ENCODE data around the gene CSMD2. TPM values are rescaled to one million over a fixed set of nuclear protein-coding genes. Genes with fewer than 3 reads are reported as not detected.

Gene CSMD2
- total and polyA plus RNA-seq, 2 donors from 2014 or later: 0.47 TPM; not detected in 1

DNA sequence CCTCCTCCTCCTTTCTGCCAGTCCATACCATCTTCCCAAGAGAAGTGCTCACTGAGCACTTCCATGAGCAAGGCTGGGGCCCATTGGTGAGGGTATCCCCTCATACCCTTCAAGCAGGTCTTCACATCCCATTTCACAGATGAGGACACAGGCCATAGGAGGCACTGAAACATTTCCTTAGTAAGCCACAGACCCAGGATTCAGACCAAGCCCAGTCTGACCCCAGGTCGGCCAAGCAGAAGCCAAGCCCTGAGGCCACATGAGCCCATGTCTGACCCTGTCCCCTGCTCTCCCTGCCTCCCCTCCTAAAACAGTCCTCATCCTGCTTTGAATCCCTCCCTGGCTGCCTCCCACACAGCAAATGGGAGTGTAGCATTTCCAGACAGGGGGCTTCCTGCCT is 546.4 kb downstream of the CSMD2 start:
- Histone ChIP-seq H3K9ac (ENCODE audit: low read length in 3 of 3) (no peak overlapping the region), H3K9me3 (ENCODE audit: control insufficient read depth in 2 of 3, insufficient read depth in 1 of 3, low read length in 3 of 3) (no peaks in the 10 kb centered on the region), H3K4me1 (ENCODE audit: control insufficient read depth in 2 of 3, insufficient read depth in 2 of 3, low read depth in 1 of 3, low read length in 3 of 3) (no peaks in the 10 kb centered on the region), H3K27ac (ENCODE audit: low read depth in 2 of 2, low read length in 2 of 2) (no peak overlapping the region), H3K4me3 (ENCODE audit: low read length in 3 of 3) (no peak overlapping the region), H3K36me3 (ENCODE audit: control insufficient read depth in 2 of 3, insufficient read depth in 3 of 3, low read length in 3 of 3) (no peaks in the 10 kb centered on the region), H3K27me3 (ENCODE audit: control insufficient read depth, insufficient read depth, low read length) (no peaks in the 10 kb centered on the region)
- FAIRE-seq (no peak), DNase-seq (peak in 1 of 5 donors; percentile 19)
- TF ChIP-seq, protein P1, sequence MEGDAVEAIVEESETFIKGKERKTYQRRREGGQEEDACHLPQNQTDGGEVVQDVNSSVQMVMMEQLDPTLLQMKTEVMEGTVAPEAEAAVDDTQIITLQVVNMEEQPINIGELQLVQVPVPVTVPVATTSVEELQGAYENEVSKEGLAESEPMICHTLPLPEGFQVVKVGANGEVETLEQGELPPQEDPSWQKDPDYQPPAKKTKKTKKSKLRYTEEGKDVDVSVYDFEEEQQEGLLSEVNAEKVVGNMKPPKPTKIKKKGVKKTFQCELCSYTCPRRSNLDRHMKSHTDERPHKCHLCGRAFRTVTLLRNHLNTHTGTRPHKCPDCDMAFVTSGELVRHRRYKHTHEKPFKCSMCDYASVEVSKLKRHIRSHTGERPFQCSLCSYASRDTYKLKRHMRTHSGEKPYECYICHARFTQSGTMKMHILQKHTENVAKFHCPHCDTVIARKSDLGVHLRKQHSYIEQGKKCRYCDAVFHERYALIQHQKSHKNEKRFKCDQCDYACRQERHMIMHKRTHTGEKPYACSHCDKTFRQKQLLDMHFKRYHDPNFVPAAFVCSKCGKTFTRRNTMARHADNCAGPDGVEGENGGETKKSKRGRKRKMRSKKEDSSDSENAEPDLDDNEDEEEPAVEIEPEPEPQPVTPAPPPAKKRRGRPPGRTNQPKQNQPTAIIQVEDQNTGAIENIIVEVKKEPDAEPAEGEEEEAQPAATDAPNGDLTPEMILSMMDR (IDR thresholded peaks at IDR 0.05; ENCODE audit: borderline replicate concordance, extremely low read depth, insufficient read depth): no peak
- intact Hi-C loops (cut with DNase I): no loop called here

DNA sequence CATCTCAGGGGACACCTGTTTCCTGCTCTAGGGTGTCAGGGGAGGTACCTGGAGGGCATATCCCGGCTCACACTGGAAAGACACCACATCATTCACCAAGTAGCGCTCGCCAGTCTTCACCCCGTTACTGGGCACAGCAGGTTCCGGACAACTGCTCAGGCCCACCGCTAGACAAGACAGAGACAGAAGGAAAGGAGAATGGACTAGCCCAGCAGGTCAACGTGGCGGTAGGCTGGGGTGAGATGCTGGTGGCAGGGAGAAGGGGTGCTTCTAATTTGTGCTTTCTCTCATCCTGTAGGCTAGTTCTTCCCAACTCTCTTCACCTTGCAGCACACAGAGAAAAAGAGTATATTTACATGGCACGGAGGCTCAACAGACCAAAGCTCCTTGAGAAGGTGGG is 547.6 kb downstream of the CSMD2 start:
- Histone ChIP-seq H3K4me1 (ENCODE audit: control insufficient read depth in 2 of 3, insufficient read depth in 2 of 3, low read depth in 1 of 3, low read length in 3 of 3) (no peaks in the 10 kb centered on the region), H3K27me3 (ENCODE audit: control insufficient read depth, insufficient read depth, low read length) (peaks cover 2% of the 10 kb centered on the region), H3K36me3 (ENCODE audit: control insufficient read depth in 2 of 3, insufficient read depth in 3 of 3, low read length in 3 of 3) (no peaks in the 10 kb centered on the region), H3K27ac (ENCODE audit: low read depth in 2 of 2, low read length in 2 of 2) (no peak overlapping the region), H3K9ac (ENCODE audit: low read length in 3 of 3) (no peak overlapping the region), H3K4me3 (ENCODE audit: low read length in 3 of 3) (no peak overlapping the region), H3K9me3 (ENCODE audit: control insufficient read depth in 2 of 3, insufficient read depth in 1 of 3, low read length in 3 of 3) (no peaks in the 10 kb centered on the region)
- peak in 1 of 5 donors; percentile 29 for DNase-seq
- TF ChIP-seq, protein P1 (IDR thresholded peaks at IDR 0.05; ENCODE audit: borderline replicate concordance, extremely low read depth, insufficient read depth): no peak
- FAIRE-seq: no peak
- intact Hi-C loops (cut with DNase I): no loop called here

DNA sequence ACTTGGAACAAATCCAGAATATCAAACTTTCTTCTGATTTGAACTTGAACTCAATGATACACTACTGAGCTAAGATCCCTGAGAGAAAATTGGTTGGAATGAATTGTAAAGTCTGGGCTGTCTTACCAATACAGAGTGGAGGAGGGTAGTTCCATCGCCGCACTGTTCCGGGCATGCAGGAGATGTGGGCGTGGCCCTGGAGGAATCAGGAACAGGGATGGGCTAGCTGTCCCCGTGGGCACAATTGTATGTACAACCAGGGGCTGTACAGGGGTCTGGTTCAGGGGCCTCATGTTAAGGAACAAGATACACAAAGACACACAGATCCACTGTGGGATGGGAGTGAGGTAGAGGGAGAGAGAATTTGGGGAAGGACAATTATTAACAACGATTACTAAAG is 548.2 kb downstream of the CSMD2 start:
- intact Hi-C loops (cut with DNase I): no loop called here
- no peak overlapping the region for H3K4me3 ChIP-seq (ENCODE audit: low read length in 3 of 3)

More for the DNA sequence above, 548.2 kb downstream of the CSMD2 start:
- Histone ChIP-seq H3K36me3 (ENCODE audit: control insufficient read depth in 2 of 3, insufficient read depth in 3 of 3, low read length in 3 of 3) (no peaks in the 10 kb centered on the region), H3K27me3 (ENCODE audit: control insufficient read depth, insufficient read depth, low read length) (peaks cover 2% of the 10 kb centered on the region), H3K9me3 (ENCODE audit: control insufficient read depth in 2 of 3, insufficient read depth in 1 of 3, low read length in 3 of 3) (no peaks in the 10 kb centered on the region), H3K27ac (ENCODE audit: low read depth in 2 of 2, low read length in 2 of 2) (no peak overlapping the region), H3K4me1 (ENCODE audit: control insufficient read depth in 2 of 3, insufficient read depth in 2 of 3, low read depth in 1 of 3, low read length in 3 of 3) (no peaks in the 10 kb centered on the region), H3K9ac (ENCODE audit: low read length in 3 of 3) (no peak overlapping the region)
- FAIRE-seq (no peak), DNase-seq (peak in 1 of 5 donors; percentile 33)
- TF ChIP-seq, protein P1 (IDR thresholded peaks at IDR 0.05; ENCODE audit: borderline replicate concordance, extremely low read depth, insufficient read depth): no peak

All from kidney (tissue), 14 donors.